OCI-LY7 (cell line): ENCODE data around the gene ENOX2. TPM values are rescaled to one million over a fixed set of nuclear protein-coding genes. Genes with fewer than 3 reads are reported as not detected.

Experiments
- BruUV-seq: library from RNA; stranded (reverse); fragments of 400-500 nt; replicated peaks from 2 replicates; lab custom pipeline; 2021; lab: Mats Ljungman, UMichigan
- CTCF ChIA-PET: fragments of 300-600 bp; sonication (Branson Sonifier 250); formaldehyde crosslinking; loops from one replicate; lab custom pipeline; 2022; ENCODE audit warnings: antibody characterized with exemption; ENCODE audit not compliant: unreplicated experiment; lab: Charles Lee
- POLR2A ChIA-PET: fragments of 300-600 bp; sonication (Branson Sonifier 250); formaldehyde crosslinking; loops from one replicate; lab custom pipeline; 2022; ENCODE audit warnings: antibody characterized with exemption; lab: Charles Lee
- DNase-seq: peaks from one replicate; pipeline ENCODE4 v3.0.0-alpha.2; 2015; ENCODE audit warnings: low spot score
- H2AFZ ChIP-seq: fragments of 200-600 bp; sonication (generic), shearing (Covaris generic); 2 replicates; pipeline ENCODE4 v1.6.1; 2014; ENCODE audit warnings: mild to moderate bottlenecking, antibody characterized with exemption, low read length, moderate library complexity
- H3K27ac ChIP-seq: fragments of 200-600 bp; sonication (generic); 2 replicates; pipeline ENCODE4 v1.5.1; 2014; ENCODE audit warnings: mixed run types, low read depth, mild to moderate bottlenecking, moderate library complexity, low read length, inconsistent platforms; ENCODE audit not compliant: poor library complexity, severe bottlenecking
- H3K36me3 ChIP-seq: fragments of 200-600 bp; sonication (generic); 2 replicates; pipeline ENCODE4 v1.6.1; 2014; ENCODE audit warnings: mild to moderate bottlenecking, antibody characterized with exemption, low read length, moderate library complexity, mixed read lengths; ENCODE audit not compliant: insufficient read depth
- H3K4me1 ChIP-seq: fragments of 200-600 bp; sonication (generic); 2 replicates; pipeline ENCODE4 v1.5.1; 2014; ENCODE audit warnings: mild to moderate bottlenecking, low read length; ENCODE audit not compliant: insufficient read depth, poor library complexity, severe bottlenecking
- H3K4me2 ChIP-seq: fragments of 200-600 bp; sonication (generic); 2 replicates; pipeline ENCODE4 v1.6.1; 2014; ENCODE audit warnings: mild to moderate bottlenecking, low read length
- H3K4me3 ChIP-seq: fragments of 200-600 bp; sonication (generic); 2 replicates; pipeline ENCODE4 v1.5.1; 2014; ENCODE audit warnings: mild to moderate bottlenecking, low read depth, low read length; ENCODE audit not compliant: poor library complexity, severe bottlenecking
- H3K79me2 ChIP-seq: fragments of 200-600 bp; sonication (generic); 2 replicates; pipeline ENCODE4 v1.6.1; 2016; ENCODE audit warnings: low read depth, mild to moderate bottlenecking, low read length, moderate library complexity, mixed read lengths; ENCODE audit not compliant: insufficient read depth
- H3K9me2 ChIP-seq: fragments of 200-600 bp; sonication (generic); 2 replicates; pipeline ENCODE4 v1.6.1; 2016; ENCODE audit warnings: mild to moderate bottlenecking, low read length, mixed read lengths; ENCODE audit not compliant: insufficient read depth
- H3K9me3 ChIP-seq: fragments of 200-600 bp; sonication (generic); 2 replicates; pipeline ENCODE4 v1.6.1; 2014; ENCODE audit warnings: mild to moderate bottlenecking, mixed run types, low read length, mixed read lengths
- H4K20me1 ChIP-seq: fragments of 200-600 bp; sonication (generic); 2 replicates; pipeline ENCODE4 v1.6.1; 2014; ENCODE audit warnings: mild to moderate bottlenecking, antibody characterized with exemption, low read length, moderate library complexity, mixed read lengths; ENCODE audit not compliant: insufficient read depth
- EZH2phosphoT487 ChIP-seq: fragments of 200-600 bp; sonication (generic); IDR thresholded peaks from 2 replicates; pipeline ENCODE4 v1.6.1; 2018; ENCODE audit warnings: low read depth, borderline replicate concordance, mild to moderate bottlenecking, mixed run types, antibody characterized with exemption, low read length, moderate library complexity, mixed read lengths
- intact Hi-C: fragments of 100-400 bp; cut with micrococcal nuclease; formaldehyde crosslinking; loops from one replicate; pipeline ENCODE4 v1.10.0; 2022; ENCODE audit not compliant: unreplicated experiment
- total RNA-seq, 2 experiments: library from RNA; depleted of rRNA in 1 of 2; stranded (reverse); fragments of >200 nt in 1 of 2; shearing (Covaris generic) in 1 of 2; gene quantifications; 2 replicates each; pipeline ENCODE4 v1.2.3, GENCODE V29; 2014 to 2022
- TF ChIP-seq, protein P1 (sequence below): fragments of 200-600 bp; sonication (generic); conservative IDR thresholded peaks from 2 replicates; pipeline ENCODE4 v1.5.1; 2014; ENCODE audit warnings: mild to moderate bottlenecking, antibody characterized with exemption, low read length, moderate library complexity, mixed read lengths

Gene ENOX2
- total RNA-seq, 2 experiments from 2014 or later, result 5.0 to 11.9 TPM

GRCh38 chrX:130829526-130830515 lies 73.2 kb downstream of the ENOX2 start:
- H3K4me3 ChIP-seq, result no peak overlapping the region
- CTCF ChIA-PET, result no interaction called here
- DNase-seq, result no peak
- peaks cover 26% of the 10 kb centered on the region for H3K4me1 ChIP-seq
- H3K9me3 ChIP-seq, result no peaks in the 10 kb centered on the region
- POLR2A ChIA-PET, result no interaction called here
- H3K79me2 ChIP-seq, result no peaks in the 10 kb centered on the region
- TF ChIP-seq, protein P1, sequence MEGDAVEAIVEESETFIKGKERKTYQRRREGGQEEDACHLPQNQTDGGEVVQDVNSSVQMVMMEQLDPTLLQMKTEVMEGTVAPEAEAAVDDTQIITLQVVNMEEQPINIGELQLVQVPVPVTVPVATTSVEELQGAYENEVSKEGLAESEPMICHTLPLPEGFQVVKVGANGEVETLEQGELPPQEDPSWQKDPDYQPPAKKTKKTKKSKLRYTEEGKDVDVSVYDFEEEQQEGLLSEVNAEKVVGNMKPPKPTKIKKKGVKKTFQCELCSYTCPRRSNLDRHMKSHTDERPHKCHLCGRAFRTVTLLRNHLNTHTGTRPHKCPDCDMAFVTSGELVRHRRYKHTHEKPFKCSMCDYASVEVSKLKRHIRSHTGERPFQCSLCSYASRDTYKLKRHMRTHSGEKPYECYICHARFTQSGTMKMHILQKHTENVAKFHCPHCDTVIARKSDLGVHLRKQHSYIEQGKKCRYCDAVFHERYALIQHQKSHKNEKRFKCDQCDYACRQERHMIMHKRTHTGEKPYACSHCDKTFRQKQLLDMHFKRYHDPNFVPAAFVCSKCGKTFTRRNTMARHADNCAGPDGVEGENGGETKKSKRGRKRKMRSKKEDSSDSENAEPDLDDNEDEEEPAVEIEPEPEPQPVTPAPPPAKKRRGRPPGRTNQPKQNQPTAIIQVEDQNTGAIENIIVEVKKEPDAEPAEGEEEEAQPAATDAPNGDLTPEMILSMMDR, result no peak
- no peak for TF ChIP-seq EZH2phosphoT487
- H3K4me2 ChIP-seq, result no peak overlapping the region
- no peak overlapping the region for H3K27ac ChIP-seq
- no peaks in the 10 kb centered on the region for H3K9me2 ChIP-seq
- H2AFZ ChIP-seq, result no peak overlapping the region
- intact Hi-C loops, result no loop called here
- BruUV-seq, result no TSS peak
- H4K20me1 ChIP-seq, result no peaks in the 10 kb centered on the region
- no peaks in the 10 kb centered on the region for H3K36me3 ChIP-seq

DNA sequence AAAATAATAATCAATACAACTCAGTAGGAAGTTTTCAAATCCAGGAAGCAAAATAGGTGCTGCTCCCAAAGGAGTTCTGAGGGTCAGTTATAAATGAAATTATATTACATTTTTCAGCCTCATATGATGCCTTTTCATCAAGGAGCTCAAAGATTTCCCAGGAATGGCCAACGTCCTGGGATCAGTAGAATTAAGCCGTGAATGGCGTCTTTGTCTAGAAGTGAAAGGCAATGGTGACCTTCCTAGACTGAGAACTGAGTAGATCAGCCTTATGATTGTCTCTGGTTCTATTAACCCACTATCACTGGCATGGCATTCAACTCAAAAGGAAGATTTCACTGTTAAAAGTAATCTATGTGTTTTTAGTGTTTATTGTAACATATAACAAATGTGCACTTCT lies 74.4 kb downstream of the ENOX2 start:
- Histone ChIP-seq H3K4me3 (no peak overlapping the region), H2AFZ (no peak overlapping the region), H3K36me3 (no peaks in the 10 kb centered on the region), H3K4me2 (no peak overlapping the region), H3K4me1 (peaks cover 14% of the 10 kb centered on the region), H3K27ac (no peak overlapping the region), H3K9me3 (no peaks in the 10 kb centered on the region), H4K20me1 (no peaks in the 10 kb centered on the region), H3K9me2 (no peaks in the 10 kb centered on the region), H3K79me2 (no peaks in the 10 kb centered on the region)
- no peak for DNase-seq
- ChIA-PET CTCF (no interaction called here), POLR2A (interaction anchor here (0.7 to 0.9 kb wide), 2 partner anchors 14 to 75 kb away, joined by 3 read pairs; no protein-coding TSS in a partner anchor)
- TF ChIP-seq EZH2phosphoT487, result no peak
- TF ChIP-seq, protein P1, result no peak
- no TSS peak for BruUV-seq
- intact Hi-C loops, result no loop called here

- H3K79me2 ChIP-seq, result no peaks in the 10 kb centered on the region
- CTCF ChIA-PET, result no interaction called here
- BruUV-seq, result no TSS peak
- no peak overlapping the region for H3K27ac ChIP-seq
- no peak for DNase-seq
- no peaks in the 10 kb centered on the region for H3K36me3 ChIP-seq
- no peak for TF ChIP-seq EZH2phosphoT487
- TF ChIP-seq, protein P1, result no peak
- no peak overlapping the region for H2AFZ ChIP-seq
- no peaks in the 10 kb centered on the region for H4K20me1 ChIP-seq
- intact Hi-C loops, result no loop called here
- no peak overlapping the region for H3K4me2 ChIP-seq
- no peak overlapping the region for H3K4me3 ChIP-seq
- POLR2A ChIA-PET, result interaction anchor here (0.9 kb wide), 1 partner anchor 13 kb away, joined by 3 read pairs; no protein-coding TSS in a partner anchor
- H3K4me1 ChIP-seq, result peaks cover 6% of the 10 kb centered on the region
- no peaks in the 10 kb centered on the region for H3K9me3 ChIP-seq
- no peaks in the 10 kb centered on the region for H3K9me2 ChIP-seq
These were observed 75.4 kb downstream of the ENOX2 start for GRCh38 chrX:130827648-130828047.
